Measurements from ENCODE around the gene CCDC81. TPM values are rescaled to one million over a fixed set of nuclear protein-coding genes. Genes with fewer than 3 reads are reported as not detected.

Gene CCDC81
- total RNA-seq, 2 experiments from 2014 or later = 0.27 to 0.47 TPM

GRCh38 chr11:86464509-86465221 lies 90.0 kb downstream of the CCDC81 start:
- Mint-ChIP-seq H3K36me3 (ENCODE audit: low read depth) (no peaks in the 10 kb centered on the region), H3K27me3 (no peaks in the 10 kb centered on the region), H3K9me3 (no peaks in the 10 kb centered on the region), H3K4me3 (no peak overlapping the region), H3K4me1 (ENCODE audit: low read depth) (no peaks in the 10 kb centered on the region), H3K27ac (no peak overlapping the region)
- H3K9me3 ChIP-seq (ENCODE audit: control insufficient read depth in 1 of 2, insufficient read depth in 1 of 2, low read length in 2 of 2) = no peaks in the 10 kb centered on the region
- no peaks in the 10 kb centered on the region for H3K4me1 ChIP-seq (ENCODE audit: insufficient read depth, low read length)
- TF ChIP-seq, protein P1, sequence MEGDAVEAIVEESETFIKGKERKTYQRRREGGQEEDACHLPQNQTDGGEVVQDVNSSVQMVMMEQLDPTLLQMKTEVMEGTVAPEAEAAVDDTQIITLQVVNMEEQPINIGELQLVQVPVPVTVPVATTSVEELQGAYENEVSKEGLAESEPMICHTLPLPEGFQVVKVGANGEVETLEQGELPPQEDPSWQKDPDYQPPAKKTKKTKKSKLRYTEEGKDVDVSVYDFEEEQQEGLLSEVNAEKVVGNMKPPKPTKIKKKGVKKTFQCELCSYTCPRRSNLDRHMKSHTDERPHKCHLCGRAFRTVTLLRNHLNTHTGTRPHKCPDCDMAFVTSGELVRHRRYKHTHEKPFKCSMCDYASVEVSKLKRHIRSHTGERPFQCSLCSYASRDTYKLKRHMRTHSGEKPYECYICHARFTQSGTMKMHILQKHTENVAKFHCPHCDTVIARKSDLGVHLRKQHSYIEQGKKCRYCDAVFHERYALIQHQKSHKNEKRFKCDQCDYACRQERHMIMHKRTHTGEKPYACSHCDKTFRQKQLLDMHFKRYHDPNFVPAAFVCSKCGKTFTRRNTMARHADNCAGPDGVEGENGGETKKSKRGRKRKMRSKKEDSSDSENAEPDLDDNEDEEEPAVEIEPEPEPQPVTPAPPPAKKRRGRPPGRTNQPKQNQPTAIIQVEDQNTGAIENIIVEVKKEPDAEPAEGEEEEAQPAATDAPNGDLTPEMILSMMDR (IDR thresholded peaks at IDR 0.05) = no peak
- ChIA-PET CTCF (no interaction called here), POLR2A (no interaction called here)
- no peak overlapping the region for H3K4me3 ChIP-seq (ENCODE audit: low read length)
- no peak overlapping the region for H3K27ac ChIP-seq (ENCODE audit: low read depth in 1 of 2, low read length in 2 of 2)
- intact Hi-C loops (cut with DNase I, micrococcal nuclease) = no loop called here
- DNase-seq (no peak), ATAC-seq (ENCODE audit: poor library complexity) (no peak)
- no peaks in the 10 kb centered on the region for H3K27me3 ChIP-seq (ENCODE audit: control insufficient read depth in 1 of 2, insufficient read depth in 2 of 2, low read length in 2 of 2)
- no peaks in the 10 kb centered on the region for H3K36me3 ChIP-seq (ENCODE audit: insufficient read depth, low read length)

GRCh38 chr11:86468169-86468568 lies 93.5 kb downstream of the CCDC81 start:
- Mint-ChIP-seq H3K4me3 (no peak overlapping the region), H3K27ac (no peak overlapping the region), H3K27me3 (no peaks in the 10 kb centered on the region), H3K36me3 (ENCODE audit: low read depth) (no peaks in the 10 kb centered on the region), H3K9me3 (no peaks in the 10 kb centered on the region), H3K4me1 (ENCODE audit: low read depth) (no peaks in the 10 kb centered on the region)
- Histone ChIP-seq H3K9me3 (ENCODE audit: control insufficient read depth in 1 of 2, insufficient read depth in 1 of 2, low read length in 2 of 2) (no peaks in the 10 kb centered on the region), H3K4me3 (ENCODE audit: low read length) (no peak overlapping the region), H3K27ac (ENCODE audit: low read depth in 1 of 2, low read length in 2 of 2) (no peak overlapping the region), H3K27me3 (ENCODE audit: control insufficient read depth in 1 of 2, insufficient read depth in 2 of 2, low read length in 2 of 2) (no peaks in the 10 kb centered on the region), H3K36me3 (ENCODE audit: insufficient read depth, low read length) (no peaks in the 10 kb centered on the region), H3K4me1 (ENCODE audit: insufficient read depth, low read length) (no peaks in the 10 kb centered on the region)
- TF ChIP-seq, protein P1 (IDR thresholded peaks at IDR 0.05) = no peak
- DNase-seq = no peak
- ChIA-PET CTCF (interaction anchor here (0.8 kb wide), 1 partner anchor 43 kb away, joined by 3 read pairs; no protein-coding TSS in a partner anchor), POLR2A (no interaction called here)
- no peak for ATAC-seq (ENCODE audit: poor library complexity)
- intact Hi-C loops (cut with DNase I, micrococcal nuclease) = no loop called here

- H3K27ac Mint-ChIP-seq = no peak overlapping the region
- H3K27me3 Mint-ChIP-seq = no peaks in the 10 kb centered on the region
- POLR2A ChIA-PET = no interaction called here
- no peaks in the 10 kb centered on the region for H3K36me3 Mint-ChIP-seq (ENCODE audit: low read depth)
- Histone ChIP-seq H3K36me3 (ENCODE audit: insufficient read depth, low read length) (no peaks in the 10 kb centered on the region), H3K4me1 (ENCODE audit: insufficient read depth, low read length) (no peaks in the 10 kb centered on the region), H3K9me3 (ENCODE audit: control insufficient read depth in 1 of 2, insufficient read depth in 1 of 2, low read length in 2 of 2) (no peaks in the 10 kb centered on the region), H3K27ac (ENCODE audit: low read depth in 1 of 2, low read length in 2 of 2) (no peak overlapping the region), H3K4me3 (ENCODE audit: low read length) (no peak overlapping the region), H3K27me3 (ENCODE audit: control insufficient read depth in 1 of 2, insufficient read depth in 2 of 2, low read length in 2 of 2) (no peaks in the 10 kb centered on the region)
- H3K4me3 Mint-ChIP-seq = no peak overlapping the region
- TF ChIP-seq, protein P1 (IDR thresholded peaks at IDR 0.05) = no peak
- H3K9me3 Mint-ChIP-seq = no peaks in the 10 kb centered on the region
- CTCF ChIA-PET = no interaction called here
- no peak for DNase-seq
- ATAC-seq (ENCODE audit: poor library complexity) = no peak
- H3K4me1 Mint-ChIP-seq (ENCODE audit: low read depth) = no peaks in the 10 kb centered on the region
- intact Hi-C loops (cut with DNase I, micrococcal nuclease) = no loop called here
Measured at GRCh38 chr11:86469491-86470388, 95.1 kb downstream of the CCDC81 start.

Other genes with a start within 250 kb of the CCDC81 start
- 10 to 100 TPM; 32.1 to 35.4 TPM for gene EED, start 130.1 kb upstream of the CCDC81 start, total RNA-seq
- 1 to 10 TPM; 6.3 to 6.6 TPM for gene HIKESHI, start 72.6 kb upstream of the CCDC81 start, total RNA-seq